ENCODE results near the gene TRIM28.

- TF ChIP-seq CTCF (conservative IDR thresholded peaks at IDR 0.05 in 1 of 2, IDR thresholded peaks at IDR 0.05 in 1 of 2; ENCODE audit: extremely low read depth in 1 of 2, insufficient read depth in 1 of 2, low read depth in 1 of 2, low read length in 2 of 2) (no peak), EZH2 (IDR thresholded peaks at IDR 0.05; ENCODE audit: borderline replicate concordance, low read length) (no peak)
Measured at GRCh38 chr19:58553799-58554493, 10.1 kb downstream of the TRIM28 start.

Data from mammary epithelial cell (primary cell).